Measurements from ENCODE around the gene PRPF38B.

The PRPF38B gene

GRCh38 chr1:108691942-108692723 is at the start of gene PRPF38B:
Gene PRPF38B (plus strand): TSS chr1:108692310. CDS start chr1:108692592, 282 bp downstream.
- Histone ChIP-seq H3K9ac (ENCODE audit: low read length) (peak within 1 kb of the TSS; percentile 87), H4K20me1 (ENCODE audit: insufficient read depth, low read length) (peaks cover 16% of the 10 kb centered on the region; the same call in 1 of the 2 replicates), H2AFZ (ENCODE audit: low read length) (peak within 1 kb of the TSS; percentile 36; the same call in 1 of the 2 replicates), H3K9me2 (replicated peaks; ENCODE audit: insufficient read depth, low read length) (no peaks in the 10 kb centered on the region), H3K4me3 (ENCODE audit: low read length) (peak within 1 kb of the TSS; percentile 90), H3K36me3 (replicated peaks; ENCODE audit: insufficient read depth, low read length) (no peaks in the 10 kb centered on the region; the same call in 1 of the 2 replicates), H3K9me3 (replicated peaks; ENCODE audit: insufficient read depth, low read length) (no peaks in the 10 kb centered on the region), H3K27me3 (replicated peaks; ENCODE audit: insufficient read depth, low read length) (no peaks in the 10 kb centered on the region), H3K79me2 (ENCODE audit: low read length) (peaks cover 54% of the 10 kb centered on the region), H3F3A (ENCODE audit: insufficient read depth, low read length) (no peaks in the 10 kb centered on the region), H3K4me2 (ENCODE audit: low read depth, low read length) (peak within 1 kb of the TSS; percentile 89), H3K27ac (ENCODE audit: low read length) (peak within 1 kb of the TSS; percentile 90), H3K4me1 (ENCODE audit: low read length) (no peaks in the 10 kb centered on the region)
- peak; percentile 82 for DNase-seq
- TF ChIP-seq EZH2 (optimal IDR thresholded peaks at IDR 0.05; ENCODE audit: low read depth, low read length) (no peak), EZH2phosphoT487 (IDR thresholded peaks at IDR 0.05; ENCODE audit: low read length) (no peak), CTCF (IDR thresholded peaks at IDR 0.05; ENCODE audit: low read length) (no peak)

- Histone ChIP-seq H2AFZ (ENCODE audit: low read length) (no peak overlapping the region), H3K79me2 (ENCODE audit: low read length) (no peaks in the 10 kb centered on the region), H3K9ac (ENCODE audit: low read length) (no peak overlapping the region), H3K27me3 (replicated peaks; ENCODE audit: insufficient read depth, low read length) (no peaks in the 10 kb centered on the region), H3K36me3 (replicated peaks; ENCODE audit: insufficient read depth, low read length) (no peaks in the 10 kb centered on the region), H3K4me1 (ENCODE audit: low read length) (no peaks in the 10 kb centered on the region), H4K20me1 (ENCODE audit: insufficient read depth, low read length) (no peaks in the 10 kb centered on the region), H3K4me2 (ENCODE audit: low read depth, low read length) (no peak overlapping the region), H3K27ac (ENCODE audit: low read length) (no peak overlapping the region), H3K9me2 (replicated peaks; ENCODE audit: insufficient read depth, low read length) (no peaks in the 10 kb centered on the region), H3K4me3 (ENCODE audit: low read length) (no peak overlapping the region), H3F3A (ENCODE audit: insufficient read depth, low read length) (no peaks in the 10 kb centered on the region), H3K9me3 (replicated peaks; ENCODE audit: insufficient read depth, low read length) (no peaks in the 10 kb centered on the region)
- peak; percentile 53 for DNase-seq
- no peak for TF ChIP-seq EZH2 (optimal IDR thresholded peaks at IDR 0.05; ENCODE audit: low read depth, low read length)
- peak; percentile 39 for TF ChIP-seq CTCF (IDR thresholded peaks at IDR 0.05; ENCODE audit: low read length)
These were observed 48.4 kb upstream of the PRPF38B start for GRCh38 chr1:108643492-108644335.

- H3K27ac ChIP-seq (ENCODE audit: low read length), result no peak overlapping the region
- H3K9ac ChIP-seq (ENCODE audit: low read length), result no peak overlapping the region
- no peak overlapping the region for H3K4me2 ChIP-seq (ENCODE audit: low read depth, low read length)
- H3K79me2 ChIP-seq (ENCODE audit: low read length), result no peaks in the 10 kb centered on the region
- H3K9me2 ChIP-seq (replicated peaks; ENCODE audit: insufficient read depth, low read length), result no peaks in the 10 kb centered on the region
- H3F3A ChIP-seq (ENCODE audit: insufficient read depth, low read length), result no peaks in the 10 kb centered on the region
- no peaks in the 10 kb centered on the region for H3K36me3 ChIP-seq (replicated peaks; ENCODE audit: insufficient read depth, low read length)
- no peak for DNase-seq
- no peaks in the 10 kb centered on the region for H3K27me3 ChIP-seq (replicated peaks; ENCODE audit: insufficient read depth, low read length)
- H2AFZ ChIP-seq (ENCODE audit: low read length), result no peak overlapping the region
- H3K4me3 ChIP-seq (ENCODE audit: low read length), result no peak overlapping the region
- no peaks in the 10 kb centered on the region for H4K20me1 ChIP-seq (ENCODE audit: insufficient read depth, low read length)
- no peak for TF ChIP-seq CTCF (IDR thresholded peaks at IDR 0.05; ENCODE audit: low read length)
- no peak for TF ChIP-seq EZH2 (optimal IDR thresholded peaks at IDR 0.05; ENCODE audit: low read depth, low read length)
- TF ChIP-seq EZH2phosphoT487 (IDR thresholded peaks at IDR 0.05; ENCODE audit: low read length), result no peak
- H3K9me3 ChIP-seq (replicated peaks; ENCODE audit: insufficient read depth, low read length), result no peaks in the 10 kb centered on the region
- no peaks in the 10 kb centered on the region for H3K4me1 ChIP-seq (ENCODE audit: low read length)
These were observed 47.1 kb upstream of the PRPF38B start for GRCh38 chr1:108644984-108645383.

Data from MM.1S (cell line).